ENCODE data around the gene TMEM63C. TPM values are rescaled to one million over a fixed set of nuclear protein-coding genes. Genes with fewer than 3 reads are reported as not detected.

The TMEM63C gene
- total RNA-seq, 5 donors from 2014 or later (not counting 1 experiment from before 2014, with no cell fraction given): 0.76 to 2.6 (median 1.3) TPM

GRCh38 chr14:77183896-77184295 lies 2.3 kb downstream of the TMEM63C start:
- H3K9me3 ChIP-seq: no peaks in the 10 kb centered on the region
- H3K4me3 Mint-ChIP-seq: peak overlapping the region in 1 of 3 donors; percentile 25

GRCh38 chr14:77184396-77185092 lies 2.9 kb downstream of the TMEM63C start:
- peaks cover 39 to 58% of the 10 kb centered on the region in 2 donors for H3K27me3 Mint-ChIP-seq
- H3K4me3 Mint-ChIP-seq: peak overlapping the region in 1 of 3 donors; percentile 25

More at GRCh38 chr14:77183896-77184295, 2.3 kb downstream of the TMEM63C start:
- Histone ChIP-seq H3K4me1 (ENCODE audit: control insufficient read depth in 1 of 2, extremely low read depth in 1 of 2, insufficient read depth in 2 of 2, low read length in 2 of 2) (peaks cover 3 to 56% of the 10 kb centered on the region in 2 experiments), H3K36me3 (ENCODE audit: control insufficient read depth in 2 of 2, extremely low read depth in 1 of 2, insufficient read depth in 1 of 2, low read length in 1 of 2) (no peaks in the 10 kb centered on the region), H3K4me3 (ENCODE audit: control insufficient read depth in 1 of 2, extremely low read depth in 1 of 2, low read length in 1 of 2) (no peak overlapping the region), H3K27ac (ENCODE audit: low read length) (no peak overlapping the region), H3K27me3 (replicated peaks in 1 of 2; ENCODE audit: control insufficient read depth in 2 of 2, extremely low read depth in 1 of 2, insufficient read depth in 2 of 2, low read length in 1 of 2) (peaks cover 0 to 69% of the 10 kb centered on the region in 2 experiments)
- H3K9me3 Mint-ChIP-seq: no peaks in the 10 kb centered on the region
- DNase-seq (no peak), ATAC-seq (replicated peaks in 1 of 4) (no peak)
- POLR2A ChIA-PET: no interaction called here
- H3K36me3 Mint-ChIP-seq: no peaks in the 10 kb centered on the region
- 61% methylated on average over 3 of the region's 5 CpGs for WGBS (ENCODE audit: insufficient coverage)
- H3K27ac Mint-ChIP-seq: no peak overlapping the region
- peaks cover 35 to 54% of the 10 kb centered on the region in 2 donors for H3K27me3 Mint-ChIP-seq
- CTCF ChIA-PET: no interaction called here
- peaks cover 13 to 15% (median 14%) of the 10 kb centered on the region in 3 donors for H3K4me1 Mint-ChIP-seq

GRCh38 chr14:77185093-77185465 lies 3.5 kb downstream of the TMEM63C start:
- Mint-ChIP-seq H3K9me3 (no peaks in the 10 kb centered on the region), H3K27ac (no peak overlapping the region), H3K27me3 (peaks cover 39 to 59% of the 10 kb centered on the region in 2 donors), H3K4me3 (no peak overlapping the region), H3K4me1 (peaks cover 13 to 15% (median 14%) of the 10 kb centered on the region in 3 donors), H3K36me3 (no peaks in the 10 kb centered on the region)
- CTCF ChIA-PET: no interaction called here
- POLR2A ChIA-PET: no interaction called here
- Histone ChIP-seq H3K9me3 (no peaks in the 10 kb centered on the region), H3K27me3 (replicated peaks in 1 of 2; ENCODE audit: control insufficient read depth in 2 of 2, extremely low read depth in 1 of 2, insufficient read depth in 2 of 2, low read length in 1 of 2) (peaks cover 0 to 66% of the 10 kb centered on the region in 2 experiments), H3K4me1 (ENCODE audit: control insufficient read depth in 1 of 2, extremely low read depth in 1 of 2, insufficient read depth in 2 of 2, low read length in 2 of 2) (peaks cover 3 to 56% of the 10 kb centered on the region in 2 experiments), H3K36me3 (ENCODE audit: control insufficient read depth in 2 of 2, extremely low read depth in 1 of 2, insufficient read depth in 1 of 2, low read length in 1 of 2) (no peaks in the 10 kb centered on the region), H3K4me3 (ENCODE audit: control insufficient read depth in 1 of 2, extremely low read depth in 1 of 2, low read length in 1 of 2) (no peak overlapping the region), H3K27ac (ENCODE audit: low read length) (no peak overlapping the region)
- DNase-seq: no peak
- WGBS (ENCODE audit: insufficient coverage): 40% methylated on average over 1 of the region's 2 CpGs
- no peak for ATAC-seq (replicated peaks in 1 of 4)

More at GRCh38 chr14:77184396-77185092, 2.9 kb downstream of the TMEM63C start:
- Mint-ChIP-seq H3K27ac (no peak overlapping the region), H3K9me3 (no peaks in the 10 kb centered on the region), H3K36me3 (no peaks in the 10 kb centered on the region), H3K4me1 (peaks cover 13 to 15% (median 14%) of the 10 kb centered on the region in 3 donors)
- DNase-seq: peak in 1 of 35 experiments; percentile 14
- H3K27ac ChIP-seq (ENCODE audit: low read length): no peak overlapping the region
- WGBS (ENCODE audit: insufficient coverage): 57% methylated on average over 8 of the region's 11 CpGs
- POLR2A ChIA-PET: no interaction called here
- no peaks in the 10 kb centered on the region for H3K9me3 ChIP-seq
- peaks cover 0 to 69% of the 10 kb centered on the region in 2 experiments for H3K27me3 ChIP-seq (replicated peaks in 1 of 2; ENCODE audit: control insufficient read depth in 2 of 2, extremely low read depth in 1 of 2, insufficient read depth in 2 of 2, low read length in 1 of 2)
- CTCF ChIA-PET: no interaction called here
- H3K36me3 ChIP-seq (ENCODE audit: control insufficient read depth in 2 of 2, extremely low read depth in 1 of 2, insufficient read depth in 1 of 2, low read length in 1 of 2): no peaks in the 10 kb centered on the region
- H3K4me1 ChIP-seq (ENCODE audit: control insufficient read depth in 1 of 2, extremely low read depth in 1 of 2, insufficient read depth in 2 of 2, low read length in 2 of 2): peaks cover 3 to 56% of the 10 kb centered on the region in 2 experiments
- no peak overlapping the region for H3K4me3 ChIP-seq (ENCODE audit: control insufficient read depth in 1 of 2, extremely low read depth in 1 of 2, low read length in 1 of 2)
- ATAC-seq (replicated peaks in 1 of 4): no peak

- Mint-ChIP-seq H3K4me3 (no peak overlapping the region), H3K36me3 (no peaks in the 10 kb centered on the region), H3K9me3 (no peaks in the 10 kb centered on the region), H3K27me3 (peaks cover 36 to 46% of the 10 kb centered on the region in 2 donors), H3K4me1 (peaks cover 8 to 9% (median 8%) of the 10 kb centered on the region in 3 donors), H3K27ac (no peak overlapping the region)
- Histone ChIP-seq H3K4me1 (ENCODE audit: control insufficient read depth in 1 of 2, extremely low read depth in 1 of 2, insufficient read depth in 2 of 2, low read length in 2 of 2) (peaks cover 3 to 43% of the 10 kb centered on the region in 2 experiments), H3K36me3 (ENCODE audit: control insufficient read depth in 2 of 2, extremely low read depth in 1 of 2, insufficient read depth in 1 of 2, low read length in 1 of 2) (no peaks in the 10 kb centered on the region), H3K27ac (ENCODE audit: low read length) (no peak overlapping the region), H3K9me3 (no peaks in the 10 kb centered on the region), H3K27me3 (replicated peaks in 1 of 2; ENCODE audit: control insufficient read depth in 2 of 2, extremely low read depth in 1 of 2, insufficient read depth in 2 of 2, low read length in 1 of 2) (peaks cover 0 to 47% of the 10 kb centered on the region in 2 experiments), H3K4me3 (ENCODE audit: control insufficient read depth in 1 of 2, extremely low read depth in 1 of 2, low read length in 1 of 2) (no peak overlapping the region)
- ChIA-PET POLR2A (no interaction called here), CTCF (no interaction called here)
- DNase-seq (no peak), ATAC-seq (replicated peaks in 1 of 4) (no peak)
- 91% methylated on average over 4 of the region's 15 CpGs for WGBS (ENCODE audit: insufficient coverage)
These were observed 5.5 kb downstream of the TMEM63C start for GRCh38 chr14:77186911-77187648.

- H3K27ac ChIP-seq (ENCODE audit: low read length): no peak overlapping the region
- H3K27me3 Mint-ChIP-seq: peaks cover 35 to 49% of the 10 kb centered on the region in 2 donors
- no peak for ATAC-seq (replicated peaks in 1 of 4)
- H3K36me3 ChIP-seq (ENCODE audit: control insufficient read depth in 2 of 2, extremely low read depth in 1 of 2, insufficient read depth in 1 of 2, low read length in 1 of 2): no peaks in the 10 kb centered on the region
- no peak for DNase-seq
- no peak overlapping the region for H3K27ac Mint-ChIP-seq
- H3K27me3 ChIP-seq (replicated peaks in 1 of 2; ENCODE audit: control insufficient read depth in 2 of 2, extremely low read depth in 1 of 2, insufficient read depth in 2 of 2, low read length in 1 of 2): peaks cover 0 to 41% of the 10 kb centered on the region in 2 experiments
- no peaks in the 10 kb centered on the region for H3K9me3 ChIP-seq
- no peak overlapping the region for H3K4me3 Mint-ChIP-seq
- no peaks in the 10 kb centered on the region for H3K36me3 Mint-ChIP-seq
- POLR2A ChIA-PET: no interaction called here
- peaks cover 0 to 38% of the 10 kb centered on the region in 2 experiments for H3K4me1 ChIP-seq (ENCODE audit: control insufficient read depth in 1 of 2, extremely low read depth in 1 of 2, insufficient read depth in 2 of 2, low read length in 2 of 2)
- no CpG with 5 or more reads among the region's 3 CpGs for WGBS (ENCODE audit: insufficient coverage)
- no peak overlapping the region for H3K4me3 ChIP-seq (ENCODE audit: control insufficient read depth in 1 of 2, extremely low read depth in 1 of 2, low read length in 1 of 2)
- CTCF ChIA-PET: no interaction called here
- H3K4me1 Mint-ChIP-seq: peaks cover 3% of the 10 kb centered on the region in 3 donors
- H3K9me3 Mint-ChIP-seq: no peaks in the 10 kb centered on the region
These were observed 6.0 kb downstream of the TMEM63C start for GRCh38 chr14:77187649-77188012.

- Histone ChIP-seq H3K36me3 (ENCODE audit: control insufficient read depth in 2 of 2, extremely low read depth in 1 of 2, insufficient read depth in 1 of 2, low read length in 1 of 2) (no peaks in the 10 kb centered on the region), H3K4me1 (ENCODE audit: control insufficient read depth in 1 of 2, extremely low read depth in 1 of 2, insufficient read depth in 2 of 2, low read length in 2 of 2) (peaks cover 0 to 19% of the 10 kb centered on the region in 2 experiments), H3K27ac (ENCODE audit: low read length) (no peak overlapping the region), H3K27me3 (replicated peaks in 1 of 2; ENCODE audit: control insufficient read depth in 2 of 2, extremely low read depth in 1 of 2, insufficient read depth in 2 of 2, low read length in 1 of 2) (peaks cover 0 to 24% of the 10 kb centered on the region in 2 experiments), H3K9me3 (no peaks in the 10 kb centered on the region), H3K4me3 (ENCODE audit: control insufficient read depth in 1 of 2, extremely low read depth in 1 of 2, low read length in 1 of 2) (no peak overlapping the region)
- POLR2A ChIA-PET: no interaction called here
- Mint-ChIP-seq H3K27ac (no peak overlapping the region), H3K27me3 (peaks cover 30 to 35% of the 10 kb centered on the region in 2 donors), H3K36me3 (no peaks in the 10 kb centered on the region), H3K4me3 (no peak overlapping the region), H3K4me1 (no peaks in the 10 kb centered on the region), H3K9me3 (no peaks in the 10 kb centered on the region)
- ATAC-seq (replicated peaks in 1 of 4): no peak
- DNase-seq: no peak
- WGBS (ENCODE audit: insufficient coverage): no CpG with 5 or more reads among the region's 4 CpGs
- CTCF ChIA-PET: no interaction called here
These were observed 7.9 kb downstream of the TMEM63C start for GRCh38 chr14:77189479-77189878.

All from T-cell (primary cell).